ENCODE measurements around the gene GJB5. TPM values are rescaled to one million over a fixed set of nuclear protein-coding genes. Genes with fewer than 3 reads are reported as not detected.
"Not testable (repeated sequence)": the region's sequence is repeated elsewhere in the genome, so short reads cannot be mapped to it uniquely, and the experiment has no call there.

GJB5 gene
- total and polyA plus RNA-seq, 8 donors = not detected

- 49 to 65% methylated on average over 4 of the region's 4 CpGs for WGBS, 2 donors
- Histone ChIP-seq H3K27me3 (peaks cover 0 to 4% (median 0%) of the 10 kb centered on the region in 4 donors), H3K36me3 (no peaks in the 10 kb centered on the region), H3K4me3 (no peak overlapping the region), H3K4me1 (no peaks in the 10 kb centered on the region), H3K27ac (no peak overlapping the region), H3K9me3 (no peaks in the 10 kb centered on the region)
- ATAC-seq = no peak
- no peak for TF ChIP-seq CTCF (IDR thresholded peaks at IDR 0.05)
- no peak for FAIRE-seq
- intact Hi-C loops (cut with DNase I) = no loop called here
- DNase-seq = no peak
Measured at GRCh38 chr1:34721241-34721640, 33.6 kb upstream of the GJB5 start.

- Histone ChIP-seq H3K27ac (no peak overlapping the region), H3K9me3 (no peaks in the 10 kb centered on the region), H3K4me1 (no peaks in the 10 kb centered on the region), H3K4me3 (no peak overlapping the region), H3K36me3 (no peaks in the 10 kb centered on the region), H3K27me3 (peaks cover 0 to 4% (median 0%) of the 10 kb centered on the region in 4 donors)
- no peak for FAIRE-seq
- intact Hi-C loops (cut with DNase I) = no loop called here
- 76 to 77% methylated on average over 6 of the region's 6 CpGs for WGBS, 2 donors
- no peak for DNase-seq
- no peak for ATAC-seq
- no peak for TF ChIP-seq CTCF (IDR thresholded peaks at IDR 0.05)
Measured at GRCh38 chr1:34721646-34722355, 33.0 kb upstream of the GJB5 start.

DNA sequence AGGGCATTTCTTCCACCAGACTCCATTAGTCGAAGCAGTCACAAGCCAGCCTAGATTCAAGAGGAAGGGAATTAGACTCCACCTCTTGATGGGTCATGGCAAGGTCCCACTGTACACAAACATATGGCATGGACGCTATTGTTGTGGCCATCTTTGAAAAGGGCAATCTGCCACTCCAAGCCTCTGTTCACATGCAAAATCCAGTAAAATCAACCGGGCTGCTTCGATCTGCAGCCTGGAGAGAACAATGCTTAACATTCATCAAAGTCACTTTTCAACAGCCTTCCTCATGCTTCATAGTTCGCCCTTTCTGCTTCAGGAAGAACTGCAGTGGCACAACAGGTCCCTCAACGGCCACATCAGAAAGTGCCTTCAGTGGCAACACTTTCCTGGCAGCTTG, 28.0 kb upstream of the GJB5 start:
- Histone ChIP-seq H3K36me3 (no peaks in the 10 kb centered on the region), H3K4me3 (no peak overlapping the region), H3K9me3 (no peaks in the 10 kb centered on the region), H3K4me1 (no peaks in the 10 kb centered on the region), H3K27me3 (peaks cover 0 to 4% (median 0%) of the 10 kb centered on the region in 4 donors), H3K27ac (no peak overlapping the region)
- intact Hi-C loops (cut with DNase I) = no loop called here
- 45 to 57% methylated on average over 6 of the region's 6 CpGs for WGBS, 2 donors
- no peak for TF ChIP-seq CTCF (IDR thresholded peaks at IDR 0.05)
- no peak for ATAC-seq
- no peak for FAIRE-seq
- no peak for DNase-seq

DNA sequence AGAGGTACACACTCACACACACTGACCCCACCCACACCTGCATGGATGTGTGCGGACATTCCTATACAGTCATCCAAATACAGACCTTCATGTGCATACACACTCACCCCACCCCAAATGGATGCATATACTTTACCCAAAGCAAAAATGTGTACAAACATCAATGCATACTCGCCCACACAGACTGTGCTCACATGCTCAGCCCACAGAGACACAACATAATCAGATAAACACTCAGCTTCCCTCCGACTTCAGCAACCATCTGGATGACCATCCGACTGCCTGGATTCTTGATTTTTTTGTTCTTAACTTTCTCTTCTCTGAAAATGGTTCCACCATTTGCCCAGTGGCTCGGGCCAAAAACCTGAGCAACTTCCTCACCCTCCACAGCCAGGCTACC, 24.4 kb upstream of the GJB5 start:
- DNase-seq = no peak
- Histone ChIP-seq H3K27me3 (no peaks in the 10 kb centered on the region), H3K4me3 (no peak overlapping the region), H3K36me3 (no peaks in the 10 kb centered on the region), H3K4me1 (no peaks in the 10 kb centered on the region), H3K9me3 (no peaks in the 10 kb centered on the region), H3K27ac (no peak overlapping the region)
- FAIRE-seq = no peak
- 73 to 85% methylated on average over 5 of the region's 5 CpGs for WGBS, 2 donors
- ATAC-seq = no peak
- intact Hi-C loops (cut with DNase I) = no loop called here
- no peak for TF ChIP-seq CTCF (IDR thresholded peaks at IDR 0.05)

GRCh38 chr1:34732831-34733230, 22.0 kb upstream of the GJB5 start:
- ATAC-seq; H3K27me3 ChIP-seq; intact Hi-C loops (cut with DNase I); H3K36me3 ChIP-seq; DNase-seq; H3K4me1 ChIP-seq; H3K4me3 ChIP-seq; H3K9me3 ChIP-seq; FAIRE-seq; H3K27ac ChIP-seq: not testable (repeated sequence)
- WGBS, 2 donors = 46 to 65% methylated on average over 7 of the region's 7 CpGs
